ENCODE measurements around the gene HP1BP3.
"Not testable (repeated sequence)": the region's sequence is repeated elsewhere in the genome, so short reads cannot be mapped to it uniquely, and the experiment has no call there.

HP1BP3 gene, protein sequence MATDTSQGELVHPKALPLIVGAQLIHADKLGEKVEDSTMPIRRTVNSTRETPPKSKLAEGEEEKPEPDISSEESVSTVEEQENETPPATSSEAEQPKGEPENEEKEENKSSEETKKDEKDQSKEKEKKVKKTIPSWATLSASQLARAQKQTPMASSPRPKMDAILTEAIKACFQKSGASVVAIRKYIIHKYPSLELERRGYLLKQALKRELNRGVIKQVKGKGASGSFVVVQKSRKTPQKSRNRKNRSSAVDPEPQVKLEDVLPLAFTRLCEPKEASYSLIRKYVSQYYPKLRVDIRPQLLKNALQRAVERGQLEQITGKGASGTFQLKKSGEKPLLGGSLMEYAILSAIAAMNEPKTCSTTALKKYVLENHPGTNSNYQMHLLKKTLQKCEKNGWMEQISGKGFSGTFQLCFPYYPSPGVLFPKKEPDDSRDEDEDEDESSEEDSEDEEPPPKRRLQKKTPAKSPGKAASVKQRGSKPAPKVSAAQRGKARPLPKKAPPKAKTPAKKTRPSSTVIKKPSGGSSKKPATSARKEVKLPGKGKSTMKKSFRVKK

DNA sequence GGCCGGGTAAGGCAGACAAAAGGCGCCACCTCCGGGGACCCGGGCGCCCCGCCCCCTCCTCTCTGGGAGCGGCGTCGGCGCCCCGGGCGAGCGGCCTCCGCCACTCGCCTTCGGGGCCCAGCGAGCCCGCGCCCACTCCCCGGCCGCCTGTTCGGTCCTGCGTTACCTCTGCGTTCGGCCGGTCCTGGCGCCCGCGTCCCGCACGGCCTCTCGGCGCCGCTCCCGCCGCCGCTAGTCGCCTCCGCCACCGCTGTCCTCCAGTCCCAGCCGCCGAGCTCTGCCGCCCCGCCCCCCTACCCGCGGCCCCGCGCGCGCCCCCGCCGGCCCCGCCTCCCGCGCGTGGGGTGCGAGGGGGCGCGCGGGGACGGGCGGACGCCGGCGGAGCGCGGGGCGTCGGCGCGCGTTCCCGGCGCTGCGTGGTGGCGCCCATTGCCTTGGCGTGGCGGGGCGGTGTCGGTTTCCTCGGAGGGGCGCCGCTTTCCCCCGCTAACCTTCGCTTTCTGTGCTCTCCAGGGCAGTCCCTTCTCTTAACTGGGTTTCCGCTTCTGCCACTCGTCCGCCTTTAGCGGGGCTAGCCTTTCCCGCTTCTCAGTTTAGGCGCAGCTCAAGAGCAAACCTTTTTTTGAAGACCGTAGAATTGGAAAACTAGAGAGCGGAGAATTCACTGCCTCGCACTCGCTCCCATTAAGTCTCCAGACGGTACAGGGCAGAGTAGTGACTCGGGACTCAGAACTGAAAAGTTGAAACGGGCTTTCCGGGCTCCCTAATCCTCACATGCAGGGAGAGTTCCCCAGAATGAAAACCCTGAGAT, at the start of gene HP1BP3:
Gene HP1BP3, minus strand, starts transcription at position 279 of the 811 bp plus-strand sequence. CDS start 6,867 bp downstream, outside the sequence.
- peak; percentile 68 to 69 for DNase-seq (ENCODE audit: low read depth in 2 of 2)

DNA sequence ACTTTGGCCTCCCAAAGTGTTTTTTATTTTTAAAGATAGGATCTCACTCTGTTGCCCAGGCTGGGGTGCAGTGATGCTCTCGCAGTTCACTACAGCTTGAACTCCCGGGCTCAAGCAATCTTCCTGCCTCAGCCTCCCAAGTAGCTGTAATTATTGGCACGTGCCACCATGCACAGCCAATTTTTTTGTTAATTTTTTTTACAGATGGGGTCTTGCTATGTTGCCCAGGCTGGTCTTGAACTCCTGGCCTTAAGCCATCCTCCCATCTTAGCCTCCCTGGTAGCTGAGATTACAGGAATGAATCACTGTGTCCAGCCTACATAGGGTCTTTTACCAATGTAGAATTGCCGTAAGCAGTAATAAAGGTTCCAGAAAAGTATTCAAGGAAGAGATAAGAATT, 49.1 kb upstream of the HP1BP3 start:
- no peak for DNase-seq (ENCODE audit: low read depth in 2 of 2)

DNA sequence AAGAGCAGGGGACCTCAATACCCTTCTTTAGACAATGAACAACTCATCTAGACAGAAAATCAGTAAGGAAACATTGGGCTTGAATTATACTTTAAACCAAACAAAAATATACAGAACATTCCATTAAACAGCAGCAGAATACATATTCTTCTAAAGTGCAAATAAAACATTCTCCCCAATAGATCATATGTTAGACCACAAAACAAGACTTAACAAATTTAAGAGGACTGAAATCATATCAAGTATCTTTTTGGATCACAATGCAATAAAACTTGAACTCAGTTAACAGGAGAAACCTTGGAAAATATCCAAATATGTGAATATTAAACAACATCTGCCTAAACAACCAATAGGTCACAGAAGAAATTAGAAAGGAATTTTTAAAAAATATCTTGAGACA, 47.7 kb upstream of the HP1BP3 start:
- no peak for DNase-seq (ENCODE audit: low read depth in 2 of 2)

DNA sequence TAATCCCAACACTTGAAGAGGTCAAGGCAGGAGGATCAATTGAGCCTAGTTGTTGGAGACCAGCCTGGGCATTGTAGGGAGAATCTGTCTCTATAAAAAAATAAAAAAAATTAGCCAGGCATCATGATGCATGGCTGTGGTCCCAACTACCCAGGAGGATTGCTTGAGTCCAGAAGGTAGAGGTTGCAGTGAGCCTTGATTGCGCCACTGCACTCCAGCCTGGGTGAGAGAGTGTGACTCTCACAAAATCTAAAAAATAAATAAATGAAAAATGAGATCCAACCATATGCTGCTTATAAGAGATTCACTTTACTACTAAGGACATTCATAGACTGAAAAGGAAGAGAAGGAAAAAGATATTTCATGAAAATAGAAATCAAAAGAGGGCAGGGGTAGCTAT, 47.1 kb upstream of the HP1BP3 start:
- DNase-seq (ENCODE audit: low read depth in 2 of 2): no peak

DNA sequence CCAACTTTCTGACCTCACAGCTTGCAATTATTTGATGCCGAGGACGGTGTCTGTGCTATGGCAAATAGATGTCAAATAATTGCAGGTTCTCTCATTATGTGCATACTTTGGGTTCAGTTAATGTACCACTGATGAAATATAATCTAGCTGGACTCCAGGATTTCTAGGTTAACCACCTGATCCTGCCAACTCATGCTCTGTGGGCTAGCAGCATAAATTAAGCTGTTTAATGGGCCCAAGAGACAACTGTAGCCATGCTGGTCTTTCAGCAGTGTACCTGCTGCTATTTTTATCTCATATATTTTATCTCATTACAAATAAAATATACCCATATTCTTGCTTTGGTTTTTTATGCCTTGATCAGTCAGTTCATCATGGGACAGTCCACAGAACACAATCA, 43.3 kb upstream of the HP1BP3 start:
- DNase-seq (ENCODE audit: low read depth in 2 of 2): no peak

DNA sequence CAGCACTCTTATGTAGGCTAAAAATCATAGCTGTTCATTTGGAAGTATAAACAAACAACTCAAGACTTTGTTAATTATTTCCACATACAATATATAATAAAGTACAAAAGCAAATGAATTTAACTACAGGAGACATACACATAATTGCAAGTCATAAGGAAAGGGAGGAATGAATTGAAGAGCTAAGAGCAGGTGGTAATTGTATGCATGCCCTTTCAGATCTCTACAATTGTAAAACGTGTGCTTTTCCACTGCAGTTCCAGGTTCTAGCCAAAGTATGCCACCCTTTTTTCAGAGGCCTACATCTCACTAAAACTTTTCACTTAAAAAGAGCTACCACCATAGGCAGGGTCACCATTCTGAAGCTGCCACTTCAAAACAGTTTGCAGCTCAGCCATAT, 42.8 kb upstream of the HP1BP3 start:
- no peak for DNase-seq (ENCODE audit: low read depth in 2 of 2)

DNA sequence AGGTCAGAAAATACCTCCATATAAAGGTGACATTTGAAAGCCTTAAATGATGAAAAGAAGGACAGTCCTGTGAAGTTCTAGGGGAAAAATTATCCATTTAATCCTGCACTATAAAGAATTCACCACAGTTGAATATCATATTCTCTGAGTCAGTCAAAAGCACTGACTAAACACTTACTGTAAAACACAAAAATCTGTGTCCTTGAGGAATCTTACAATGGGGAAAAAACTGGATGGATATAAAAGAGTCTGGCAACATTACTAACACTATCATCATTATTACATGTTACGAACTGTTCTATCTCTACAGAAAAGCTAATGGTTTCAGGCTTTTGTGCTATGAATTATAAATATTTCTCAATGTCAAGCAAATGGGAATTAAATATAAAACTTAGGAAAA, 42.4 kb upstream of the HP1BP3 start:
- DNase-seq (ENCODE audit: low read depth in 2 of 2): no peak

DNA sequence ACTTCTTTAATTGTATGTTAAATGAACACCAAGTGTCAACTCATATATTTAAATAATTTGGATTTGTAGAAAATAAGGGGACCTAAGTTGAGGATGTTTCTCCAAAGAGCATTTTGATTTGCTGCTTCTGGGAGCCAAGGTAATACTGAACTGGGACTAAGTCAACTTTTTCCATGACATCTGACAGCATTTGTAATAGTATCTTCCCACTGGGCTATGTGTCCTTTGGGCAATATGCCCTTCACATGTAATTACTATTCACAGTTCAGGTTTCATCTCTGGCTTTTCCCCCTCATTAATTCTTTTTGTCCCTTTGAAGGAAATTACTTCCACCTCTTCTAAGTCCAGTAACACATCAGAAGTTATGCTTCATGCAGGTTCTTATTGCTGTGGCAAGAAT, 36.7 kb upstream of the HP1BP3 start:
- DNase-seq (ENCODE audit: low read depth in 2 of 2): no peak

DNA sequence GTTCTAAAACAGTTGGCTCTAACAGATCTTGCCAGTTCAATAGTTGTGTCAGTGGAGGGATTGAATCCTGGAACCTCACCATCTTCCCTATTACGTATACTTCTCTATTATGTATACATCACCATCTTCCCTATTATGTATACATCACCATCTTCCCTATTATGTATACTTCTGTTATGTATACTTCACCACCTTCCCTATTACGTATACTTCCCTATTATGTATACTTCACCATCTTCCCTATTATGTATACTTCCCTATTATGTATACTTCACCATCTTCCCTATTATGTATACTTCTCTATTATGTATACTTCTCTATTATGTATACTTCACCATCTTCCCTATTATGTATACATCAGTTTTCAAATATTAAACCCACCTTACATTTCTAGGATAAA, 34.4 kb upstream of the HP1BP3 start:
- DNase-seq (ENCODE audit: low read depth in 2 of 2): no peak

DNA sequence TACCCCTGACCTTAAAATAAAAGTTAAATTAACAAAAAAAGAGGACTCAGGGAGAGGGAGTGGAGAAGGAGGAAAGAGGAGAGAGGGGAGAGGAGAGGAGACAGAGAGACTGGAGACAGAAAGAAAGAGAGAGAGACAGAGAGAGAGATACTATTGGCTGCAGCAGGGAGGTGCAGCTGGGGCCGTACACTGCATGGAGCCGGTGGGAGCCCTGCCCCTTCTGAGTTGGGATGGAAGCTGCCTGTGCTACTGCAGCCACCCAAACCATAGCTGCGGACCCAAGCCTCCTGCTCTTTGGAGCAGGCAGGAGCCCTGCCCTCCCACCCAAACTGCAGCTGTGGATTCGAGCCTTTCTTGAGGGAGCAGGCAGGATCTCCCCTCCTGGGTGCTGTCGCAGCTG, 32.7 kb upstream of the HP1BP3 start:
- no peak for DNase-seq (ENCODE audit: low read depth in 2 of 2)

DNA sequence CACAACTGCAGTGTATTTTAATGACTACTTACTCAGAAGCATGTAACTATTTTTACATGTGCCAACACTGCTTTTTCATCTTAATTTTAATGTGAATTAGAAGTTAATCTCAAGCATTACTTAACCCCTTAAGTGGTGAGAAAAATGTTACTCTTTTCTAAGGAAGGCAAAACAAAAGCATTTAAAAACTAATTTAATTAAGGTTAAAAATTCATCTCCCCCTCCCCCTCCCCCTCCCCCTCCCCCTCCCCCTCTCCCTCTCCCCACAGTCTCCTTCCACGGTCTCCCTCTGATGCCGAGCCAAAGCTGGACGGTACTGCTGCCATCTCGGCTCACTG, 27.4 kb upstream of the HP1BP3 start:
- DNase-seq (ENCODE audit: low read depth in 2 of 2): no peak

DNA sequence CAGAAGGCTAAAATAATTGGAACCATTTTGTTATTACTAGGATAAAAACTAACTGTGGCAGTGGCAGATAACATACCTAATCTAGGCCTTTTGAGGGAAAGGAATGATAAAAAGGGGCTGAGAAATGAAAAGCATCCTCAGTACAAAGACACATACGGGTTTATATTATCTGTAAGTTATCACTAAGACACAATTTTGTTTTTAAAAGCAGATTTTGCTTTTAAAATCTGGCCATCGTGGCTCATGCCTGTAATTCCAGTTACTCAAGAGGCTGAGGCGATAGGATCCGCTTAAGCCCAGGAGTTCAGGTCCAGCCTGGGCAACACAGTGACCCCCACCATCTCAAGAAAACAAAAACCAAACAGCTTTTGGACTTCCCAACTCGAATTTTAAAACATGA, 24.8 kb upstream of the HP1BP3 start:
- no peak for DNase-seq (ENCODE audit: low read depth in 2 of 2)

DNA sequence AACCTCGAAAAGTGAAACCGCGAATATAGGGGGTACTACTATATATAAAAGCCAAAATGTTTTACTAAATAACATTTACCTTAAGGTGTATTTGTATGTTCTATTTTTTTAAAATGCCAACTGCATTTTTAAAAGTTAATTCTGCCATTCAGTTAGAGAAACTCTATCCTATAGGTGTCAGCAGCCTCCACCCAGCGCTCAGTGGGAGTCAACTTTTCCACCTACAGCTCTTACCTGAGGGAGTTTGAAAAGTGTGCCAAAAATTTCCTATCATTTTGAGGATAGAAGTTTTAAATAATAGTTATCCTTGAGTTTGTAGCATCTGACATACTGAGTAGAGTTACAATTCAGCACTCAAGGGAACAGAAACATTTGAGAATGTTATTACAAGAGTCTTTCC, 6.1 kb upstream of the HP1BP3 start:
- DNase-seq (ENCODE audit: low read depth in 2 of 2): no peak

DNA sequence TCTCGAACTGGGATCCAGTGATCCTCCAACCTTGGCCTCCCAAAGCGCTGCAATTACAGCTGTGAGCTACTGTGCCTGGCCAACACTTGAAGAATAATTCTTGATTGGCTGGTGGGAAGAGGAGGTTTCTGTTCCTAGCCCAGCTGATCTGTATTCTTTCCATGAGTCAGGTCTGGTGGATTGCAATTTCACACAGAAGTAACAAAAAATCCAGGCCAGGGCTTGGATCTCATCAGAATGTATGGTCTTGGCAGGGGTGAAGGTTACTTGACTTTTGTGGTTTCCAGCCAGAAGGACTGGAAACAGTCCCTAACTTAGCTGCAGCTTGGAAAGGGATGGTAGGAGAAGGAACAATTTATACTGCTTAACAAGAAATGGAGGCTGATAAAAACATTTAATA, 5.1 kb upstream of the HP1BP3 start:
- DNase-seq (ENCODE audit: low read depth in 2 of 2): no peak

DNA sequence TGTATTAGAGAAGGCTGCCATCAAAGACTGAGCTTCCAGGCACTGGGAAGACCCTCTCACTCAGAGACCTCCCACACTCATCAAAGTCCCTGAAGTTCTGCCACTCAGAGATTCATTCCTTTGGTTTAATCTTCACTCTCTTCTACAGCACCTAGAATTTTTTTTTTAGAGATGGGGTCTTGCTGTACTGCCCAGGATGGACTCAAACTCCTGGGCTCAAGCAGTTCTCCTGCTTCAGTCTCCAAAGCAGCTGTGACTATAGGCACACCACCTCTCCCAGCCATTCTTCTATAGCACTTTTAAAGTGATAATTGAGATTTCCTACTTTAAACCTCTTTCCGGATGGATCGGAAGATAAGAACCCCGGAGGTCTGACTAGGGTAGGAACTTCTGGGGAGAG, 3.7 kb upstream of the HP1BP3 start:
- no peak for DNase-seq (ENCODE audit: low read depth in 2 of 2)

DNA sequence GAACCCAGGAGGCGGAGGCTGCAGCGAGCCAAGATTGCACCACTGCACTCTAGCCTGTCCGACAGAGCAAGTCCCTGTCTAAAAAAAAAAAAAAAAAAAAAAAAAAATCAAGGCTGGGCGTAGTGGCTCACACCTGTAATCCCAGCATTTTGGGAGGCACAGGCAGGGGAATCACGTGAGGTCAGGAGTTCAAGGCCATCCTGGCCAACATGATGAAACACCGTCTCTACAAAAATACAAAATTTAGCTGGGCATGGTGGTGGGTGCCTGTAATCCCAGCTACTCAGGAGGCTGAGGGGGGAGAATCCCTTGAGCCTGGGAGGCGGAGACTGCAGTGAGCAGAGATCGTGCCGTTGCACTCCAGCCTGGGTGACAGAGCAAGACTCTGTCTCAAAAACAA, 2.5 kb upstream of the HP1BP3 start:
- DNase-seq (ENCODE audit: low read depth in 2 of 2): not testable (repeated sequence)

DNA sequence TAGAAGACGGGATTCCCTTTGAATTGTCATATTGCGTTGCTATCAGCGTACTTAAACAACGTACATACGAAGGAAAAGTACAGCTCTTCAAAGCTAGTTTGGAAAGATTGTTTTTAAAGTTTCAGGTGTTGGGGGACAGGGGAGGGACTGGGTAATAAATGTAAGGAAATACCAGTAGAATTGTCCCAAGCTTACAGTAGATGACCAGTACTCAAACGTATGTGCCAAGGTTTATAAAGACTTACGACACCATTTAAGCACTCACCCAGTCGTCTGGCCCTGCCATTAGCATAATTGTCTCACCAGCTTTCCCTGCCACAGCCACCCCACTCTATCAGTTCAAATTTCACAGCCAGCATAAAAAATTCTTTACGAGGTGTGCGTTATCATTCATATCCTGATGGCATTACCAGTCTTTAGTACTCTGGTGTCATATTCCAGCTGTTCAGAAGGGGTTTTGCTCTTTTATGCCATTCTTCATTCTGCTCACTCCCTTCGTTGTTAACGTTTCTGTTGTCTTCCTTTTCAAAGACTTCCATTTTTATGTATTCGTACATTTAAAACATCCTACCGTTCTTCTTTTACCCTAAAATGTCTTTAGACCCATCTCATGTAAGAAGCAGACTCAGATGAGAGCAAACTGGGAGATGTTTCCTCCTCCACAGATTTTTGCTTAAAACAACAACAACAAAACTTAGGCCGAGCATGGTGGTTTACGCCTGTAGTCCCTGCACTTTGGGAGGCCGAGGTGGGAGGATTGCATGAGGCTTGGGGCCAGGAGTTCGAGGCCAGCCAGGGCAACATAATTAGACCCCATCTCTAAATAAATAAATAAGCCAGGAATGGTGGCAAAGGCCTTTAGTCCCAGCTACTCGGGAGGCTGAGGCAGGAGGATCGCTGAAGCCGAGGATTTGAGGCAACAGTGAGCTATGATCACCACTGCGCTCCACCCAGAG, 1.0 kb upstream of the HP1BP3 start:
- no peak for DNase-seq (ENCODE audit: low read depth in 2 of 2)

DNA sequence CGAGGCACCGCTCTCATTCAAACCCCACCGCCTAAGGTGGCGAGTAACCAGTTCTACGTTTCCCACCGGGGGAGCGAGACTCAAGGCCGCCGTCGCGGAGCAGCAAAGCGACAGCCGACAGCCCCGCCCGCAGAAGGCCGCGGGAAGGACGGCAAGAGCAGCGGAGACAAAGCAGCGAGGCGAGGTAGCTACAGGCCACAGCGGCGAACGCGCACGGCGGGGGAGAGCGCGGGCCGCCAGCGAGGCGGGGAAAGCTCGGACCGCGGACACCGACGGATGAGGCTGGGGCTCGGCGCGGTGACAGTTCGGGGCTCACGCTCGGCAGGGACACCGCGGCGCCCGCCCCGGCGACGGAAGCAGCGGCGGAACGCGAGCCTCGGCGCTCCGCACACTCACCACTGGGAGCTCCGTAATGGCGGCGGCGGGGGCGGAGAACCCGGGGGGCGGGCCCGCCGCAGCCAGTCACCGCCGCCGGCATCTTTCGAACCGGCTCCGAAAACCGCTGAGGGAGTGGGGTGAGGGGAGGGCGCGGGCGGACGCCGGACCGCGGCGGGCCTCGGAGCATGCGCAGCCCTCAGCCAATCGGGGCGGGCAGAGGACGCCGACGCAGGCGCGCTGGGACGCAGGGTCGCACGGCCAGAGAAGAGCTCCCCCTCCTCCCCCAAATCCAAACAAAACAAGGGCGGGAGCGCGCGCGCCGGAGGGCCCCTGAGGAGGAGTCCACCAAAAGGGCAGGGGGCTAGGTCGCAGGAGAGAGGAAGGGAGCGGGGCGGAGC, 666 bp downstream of the HP1BP3 start:
- DNase-seq (ENCODE audit: low read depth in 2 of 2): peak; percentile 89 to 91

DNA sequence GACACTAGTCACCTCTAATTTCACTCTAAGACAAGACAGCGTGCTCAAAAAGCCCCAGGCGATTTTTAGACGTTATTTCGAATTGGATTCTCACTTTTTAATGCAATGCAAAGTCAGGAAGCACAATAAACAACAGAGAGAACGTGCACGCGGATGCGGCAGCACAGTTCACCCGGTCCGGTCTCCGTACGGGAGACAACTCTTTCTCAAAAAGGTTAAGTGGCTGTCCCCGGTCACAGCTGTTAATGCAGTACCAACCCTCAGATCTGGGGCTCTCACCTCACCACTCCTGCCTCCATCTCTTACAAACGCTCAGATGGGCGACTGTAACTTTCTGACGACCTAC, 1.2 kb downstream of the HP1BP3 start:
- DNase-seq (ENCODE audit: low read depth in 2 of 2): no peak

DNA sequence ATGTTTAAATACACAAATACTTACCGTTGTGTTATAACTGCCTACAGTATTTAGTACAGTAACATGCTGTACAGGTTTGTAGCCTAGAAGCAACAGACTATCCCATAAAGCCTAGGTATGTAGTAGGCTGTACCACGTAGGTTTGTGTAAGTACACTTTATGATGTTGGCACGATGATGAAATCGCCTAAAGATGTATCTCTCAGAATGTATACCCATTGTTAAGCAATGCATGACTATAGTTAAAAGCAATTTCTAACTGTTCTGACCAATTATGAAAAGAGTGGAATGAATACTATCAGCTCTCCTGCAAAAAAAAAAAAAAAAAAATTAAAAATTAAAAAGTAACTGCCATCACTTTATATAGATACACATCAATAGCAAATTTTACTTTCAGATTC, 11.4 kb downstream of the HP1BP3 start:
- DNase-seq (ENCODE audit: low read depth in 2 of 2): no peak

DNA sequence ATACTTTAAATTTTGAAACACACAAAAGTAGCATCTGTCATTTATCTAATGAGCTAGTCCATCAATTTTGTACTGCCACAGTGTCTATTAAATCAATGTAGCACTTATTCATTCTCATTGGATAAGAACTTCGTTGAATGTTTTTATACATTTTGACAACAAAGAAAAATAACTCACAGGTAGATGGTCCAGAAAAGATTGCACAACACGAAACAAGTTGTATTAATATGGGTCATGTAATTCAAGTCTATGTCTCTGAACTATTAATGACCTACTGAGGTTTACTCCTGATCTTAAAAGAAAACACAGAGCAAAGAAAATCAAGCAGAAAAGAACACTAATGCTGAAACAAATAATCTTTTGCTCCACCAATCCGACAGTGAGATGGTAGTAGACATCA, 15.3 kb downstream of the HP1BP3 start:
- DNase-seq (ENCODE audit: low read depth in 2 of 2): no peak
